Dedifferentiated amniotic fluid mesenchymal stem cell (primary cell): Measurements from ENCODE around the gene RNU7-1.

Experiments used
- DNase-seq: peaks from one replicate; pipeline ENCODE4 v3.0.0-alpha.2; 2016; ENCODE audit errors: extremely low spot score

RNU7-1 gene

DNA sequence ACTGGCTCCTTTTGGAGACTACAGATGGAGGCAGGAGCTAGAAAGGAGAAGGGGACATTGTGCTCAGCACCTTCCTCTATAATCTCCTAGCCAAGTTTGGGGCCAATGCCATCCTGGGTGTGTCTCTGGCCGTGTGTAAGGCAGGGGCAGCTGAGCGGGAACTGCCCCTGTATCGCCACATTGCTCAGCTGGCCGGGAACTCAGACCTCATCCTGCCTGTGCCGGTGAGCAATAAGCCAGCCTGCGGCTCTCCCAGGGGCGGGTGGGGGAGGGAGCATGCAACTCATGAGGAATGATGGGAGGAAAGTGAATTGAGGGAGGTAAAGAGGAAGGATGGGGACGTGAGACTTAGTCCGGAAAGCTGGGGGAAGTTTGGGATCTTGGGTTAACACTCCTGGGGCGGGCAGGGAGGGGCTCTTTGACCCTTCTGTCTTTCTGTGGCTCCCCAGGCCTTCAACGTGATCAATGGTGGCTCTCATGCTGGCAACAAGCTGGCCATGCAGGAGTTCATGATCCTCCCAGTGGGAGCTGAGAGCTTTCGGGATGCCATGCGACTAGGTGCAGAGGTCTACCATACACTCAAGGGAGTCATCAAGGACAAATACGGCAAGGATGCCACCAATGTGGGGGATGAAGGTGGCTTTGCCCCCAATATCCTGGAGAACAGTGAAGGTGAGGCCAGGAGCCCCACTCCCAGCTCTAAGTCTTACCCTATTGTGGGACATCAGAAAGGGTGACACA lies 26.0 kb upstream of the RNU7-1 start:
- no peak for DNase-seq

DNA sequence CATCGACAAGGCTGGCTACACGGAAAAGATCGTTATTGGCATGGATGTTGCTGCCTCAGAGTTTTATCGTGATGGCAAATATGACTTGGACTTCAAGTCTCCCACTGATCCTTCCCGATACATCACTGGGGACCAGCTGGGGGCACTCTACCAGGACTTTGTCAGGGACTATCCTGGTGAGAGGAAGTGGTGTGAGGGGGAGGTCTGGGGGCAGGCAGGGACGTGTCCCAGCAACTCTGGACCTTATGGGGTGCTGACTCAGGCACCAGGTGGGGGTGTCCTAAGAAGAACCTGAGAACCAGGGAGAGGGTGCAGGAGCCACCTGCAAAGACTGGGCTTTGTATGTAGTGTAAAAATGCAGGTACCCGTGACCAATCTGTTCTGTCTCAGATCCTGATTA lies 24.0 kb upstream of the RNU7-1 start:
- no peak for DNase-seq

DNA sequence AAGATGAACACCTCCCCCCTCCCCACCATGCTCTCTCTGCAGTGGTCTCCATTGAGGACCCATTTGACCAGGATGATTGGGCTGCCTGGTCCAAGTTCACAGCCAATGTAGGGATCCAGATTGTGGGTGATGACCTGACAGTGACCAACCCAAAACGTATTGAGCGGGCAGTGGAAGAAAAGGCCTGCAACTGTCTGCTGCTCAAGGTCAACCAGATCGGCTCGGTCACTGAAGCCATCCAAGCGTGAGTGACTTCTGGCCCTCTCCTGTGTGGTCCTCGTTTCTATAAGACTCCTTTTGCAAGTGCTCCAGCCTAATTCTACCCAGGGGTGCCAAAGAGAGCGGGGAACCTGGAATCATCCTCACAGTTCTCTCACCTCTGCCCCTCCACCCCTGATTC lies 22.1 kb upstream of the RNU7-1 start:
- no peak for DNase-seq

DNA sequence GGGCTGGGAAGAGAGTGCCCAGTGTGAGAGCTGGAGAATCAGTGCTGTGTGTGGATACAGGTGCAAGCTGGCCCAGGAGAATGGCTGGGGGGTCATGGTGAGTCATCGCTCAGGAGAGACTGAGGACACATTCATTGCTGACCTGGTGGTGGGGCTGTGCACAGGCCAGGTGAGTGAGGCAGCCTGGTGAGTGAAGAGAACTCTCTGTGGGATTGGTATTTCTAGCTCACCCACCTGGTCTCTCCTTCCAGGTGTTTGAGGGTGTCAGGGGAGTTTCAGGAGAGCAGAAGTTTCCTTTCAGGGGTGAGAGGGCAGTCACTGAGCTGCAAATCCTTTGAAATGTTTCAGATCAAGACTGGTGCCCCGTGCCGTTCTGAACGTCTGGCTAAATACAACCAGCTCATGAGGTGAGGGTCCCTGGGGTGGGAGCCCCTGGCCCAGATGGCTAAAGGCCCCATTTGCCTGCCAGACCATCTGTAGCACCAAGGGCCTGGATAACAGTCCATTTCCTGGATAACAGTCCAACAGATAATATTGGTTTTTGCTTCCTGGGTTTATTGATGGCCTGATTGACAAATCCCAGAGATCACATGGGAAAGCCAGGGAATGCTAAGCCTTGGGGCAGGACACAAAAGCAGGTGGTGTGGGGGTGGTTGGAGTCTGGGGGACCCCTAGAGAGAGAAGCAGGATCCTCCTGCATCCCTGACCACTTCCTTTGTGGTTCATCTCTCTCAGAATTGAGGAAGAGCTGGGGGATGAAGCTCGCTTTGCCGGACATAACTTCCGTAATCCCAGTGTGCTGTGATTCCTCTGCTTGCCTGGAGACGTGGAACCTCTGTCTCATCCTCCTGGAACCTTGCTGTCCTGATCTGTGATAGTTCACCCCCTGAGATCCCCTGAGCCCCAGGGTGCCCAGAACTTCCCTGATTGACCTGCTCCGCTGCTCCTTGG lies 21.3 kb upstream of the RNU7-1 start:
- no peak for DNase-seq

DNA sequence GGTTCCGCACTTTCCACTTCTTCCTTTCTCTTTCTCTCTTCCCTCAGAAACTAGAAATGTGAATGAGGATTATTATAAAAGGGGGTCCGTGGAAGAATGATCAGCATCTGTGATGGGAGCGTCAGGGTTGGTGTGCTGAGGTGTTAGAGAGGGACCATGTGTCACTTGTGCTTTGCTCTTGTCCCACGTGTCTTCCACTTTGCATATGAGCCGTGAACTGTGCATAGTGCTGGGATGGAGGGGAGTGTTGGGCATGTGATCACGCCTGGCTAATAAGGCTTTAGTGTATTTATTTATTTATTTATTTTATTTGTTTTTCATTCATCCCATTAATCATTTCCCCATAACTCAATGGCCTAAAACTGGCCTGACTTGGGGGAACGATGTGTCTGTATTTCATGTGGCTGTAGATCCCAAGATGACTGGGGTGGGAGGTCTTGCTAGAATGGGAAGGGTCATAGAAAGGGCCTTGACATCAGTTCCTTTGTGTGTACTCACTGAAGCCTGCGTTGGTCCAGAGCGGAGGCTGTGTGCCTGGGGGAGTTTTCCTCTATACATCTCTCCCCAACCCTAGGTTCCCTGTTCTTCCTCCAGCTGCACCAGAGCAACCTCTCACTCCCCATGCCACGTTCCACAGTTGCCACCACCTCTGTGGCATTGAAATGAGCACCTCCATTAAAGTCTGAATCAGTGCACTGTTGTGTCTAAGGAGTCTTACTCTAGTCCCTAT lies 20.4 kb upstream of the RNU7-1 start:
- no peak for DNase-seq

DNA sequence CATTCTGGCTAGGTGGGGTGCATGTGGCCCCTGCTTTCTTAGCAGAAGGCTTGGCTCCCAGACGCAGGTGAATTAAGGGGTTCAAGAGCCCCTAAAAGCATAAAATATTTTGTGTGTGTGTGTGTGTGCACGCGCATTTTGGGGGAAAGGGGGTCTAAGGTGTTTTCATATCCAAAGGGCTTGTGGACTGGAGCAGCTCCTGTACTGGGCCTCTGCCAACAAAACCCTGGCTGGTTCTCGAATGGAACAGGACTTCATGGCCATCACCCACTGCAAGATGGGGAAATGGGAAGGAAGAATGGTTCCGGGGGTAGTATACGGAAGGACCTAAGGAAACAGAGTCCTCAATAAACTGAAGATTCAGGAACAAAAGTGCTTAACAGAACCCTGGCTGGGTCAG lies 19.8 kb upstream of the RNU7-1 start:
- DNase-seq, result no peak

DNA sequence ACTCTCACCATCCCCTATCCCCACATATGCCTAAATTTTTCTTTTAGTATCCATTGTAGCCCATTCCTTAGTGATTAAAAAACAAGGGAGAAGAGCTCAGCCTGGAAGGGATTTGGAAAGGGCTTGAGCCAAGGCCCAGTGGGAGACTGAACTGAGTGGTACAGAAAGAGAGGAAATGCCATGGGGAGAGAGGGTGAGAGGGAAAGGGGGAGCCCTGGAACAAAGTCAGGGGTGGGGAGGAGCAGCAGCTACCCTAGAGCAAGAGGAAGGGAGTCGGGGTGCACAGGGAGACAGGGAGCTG lies 18.4 kb upstream of the RNU7-1 start:
- no peak for DNase-seq

DNA sequence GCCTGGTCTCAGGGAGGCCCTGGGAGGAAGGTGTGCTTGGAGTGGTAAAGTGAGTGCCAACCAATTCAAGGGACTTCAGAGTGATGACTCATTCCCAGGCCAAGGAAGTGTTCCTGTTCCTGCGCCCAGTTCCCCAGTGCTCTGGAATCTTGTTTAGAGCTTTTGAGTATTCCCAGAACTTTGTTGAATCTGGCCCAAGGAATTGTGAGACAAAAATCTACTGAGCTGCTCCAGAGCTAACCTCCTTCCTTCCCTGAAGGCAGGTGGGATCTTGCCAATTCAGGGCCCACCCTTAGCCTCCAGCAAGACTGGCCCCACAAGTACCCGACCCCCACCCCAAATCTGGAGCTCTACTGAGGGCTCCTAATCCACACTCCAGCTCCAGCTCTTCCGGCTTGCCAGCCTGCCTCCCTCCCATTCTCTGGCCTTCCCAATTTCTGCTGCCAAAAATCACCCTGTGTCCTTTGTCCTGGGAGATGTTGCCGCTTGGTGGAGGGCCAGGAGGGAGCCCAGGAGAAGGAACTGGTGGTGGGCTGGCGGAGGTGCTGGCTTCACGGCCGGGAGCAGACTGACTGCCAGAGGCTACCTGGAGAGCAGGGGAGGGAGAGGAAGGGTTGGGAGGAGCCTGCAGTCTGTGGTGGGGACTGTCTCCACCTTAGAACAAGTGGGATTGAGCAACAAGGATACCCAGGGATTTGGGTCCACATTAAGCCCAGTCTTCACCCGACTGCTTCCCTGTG lies 17.9 kb upstream of the RNU7-1 start:
- peak; percentile 81 for DNase-seq

DNA sequence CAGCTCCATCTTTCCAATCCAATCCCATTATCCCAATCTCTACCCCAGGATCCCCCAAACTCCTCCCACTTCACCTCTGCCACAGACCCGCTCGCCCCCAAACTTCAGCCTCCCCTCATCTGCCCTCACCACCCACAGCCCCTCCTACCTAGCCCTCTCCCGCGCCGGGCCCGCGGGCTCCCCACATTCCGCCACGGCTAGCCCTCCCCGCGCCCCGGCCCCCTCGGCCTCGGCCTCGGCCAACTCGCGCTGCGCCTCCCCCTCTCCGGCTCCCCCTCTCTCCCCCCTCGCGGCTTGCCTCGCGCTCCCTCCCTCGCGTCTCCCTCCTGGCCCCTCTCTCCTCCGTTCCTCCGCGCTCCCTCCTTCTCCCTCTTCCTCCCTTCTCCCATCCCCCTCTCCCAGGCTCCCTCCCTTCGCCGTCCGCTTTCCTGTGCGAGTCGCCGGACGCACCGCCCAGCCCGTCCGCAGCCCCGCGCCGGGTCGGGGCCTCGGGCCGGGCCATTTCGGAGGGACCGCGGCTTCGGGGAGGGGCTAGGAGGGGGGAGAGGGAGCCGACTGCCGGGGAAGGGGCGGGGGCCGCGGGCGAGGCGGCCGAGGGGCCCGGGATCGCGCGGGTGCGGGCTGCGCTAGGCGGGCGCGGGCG lies 16.1 kb upstream of the RNU7-1 start, which contains the start of gene ATN1:
Gene ATN1 (plus strand): TSS at position 581 of the 643 bp plus-strand sequence. CDS start 6,043 bp downstream, outside the sequence.
- peak; percentile 61 for DNase-seq

DNA sequence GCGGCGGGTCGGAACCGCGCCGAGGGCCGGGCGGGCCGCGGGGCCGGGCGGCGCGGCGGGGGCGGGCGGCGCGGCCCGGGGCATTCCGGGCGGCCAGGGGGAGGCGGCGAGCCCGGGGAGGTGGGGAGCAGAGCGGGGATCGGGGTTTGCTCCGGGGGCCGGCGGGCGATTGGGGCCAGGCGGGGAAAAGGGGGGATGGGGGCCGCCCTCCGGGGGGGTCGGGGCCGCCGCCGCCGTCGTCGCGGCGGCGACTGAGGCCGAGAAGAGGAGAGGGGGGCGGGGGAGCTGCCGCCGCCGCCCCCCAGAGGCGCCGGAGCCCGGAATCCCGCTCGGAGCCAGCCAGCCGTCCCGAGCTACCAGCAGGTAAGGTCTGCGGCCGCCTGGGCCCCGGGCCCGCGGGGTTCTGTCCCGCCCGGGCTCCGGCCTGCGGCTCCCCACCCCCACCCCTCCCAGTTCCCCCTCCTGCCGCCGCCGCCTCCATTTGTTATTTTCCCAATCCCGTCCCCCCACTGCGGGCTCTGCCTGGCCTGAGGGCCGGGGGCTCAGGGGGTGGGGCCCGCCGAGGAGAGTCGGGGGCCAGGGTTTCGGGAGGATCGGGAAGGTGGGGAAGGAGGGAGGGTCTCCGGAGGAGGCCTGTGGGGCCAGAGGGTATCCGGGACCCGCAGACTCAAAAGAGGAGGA lies 15.5 kb upstream of the RNU7-1 start:
- no peak for DNase-seq

DNA sequence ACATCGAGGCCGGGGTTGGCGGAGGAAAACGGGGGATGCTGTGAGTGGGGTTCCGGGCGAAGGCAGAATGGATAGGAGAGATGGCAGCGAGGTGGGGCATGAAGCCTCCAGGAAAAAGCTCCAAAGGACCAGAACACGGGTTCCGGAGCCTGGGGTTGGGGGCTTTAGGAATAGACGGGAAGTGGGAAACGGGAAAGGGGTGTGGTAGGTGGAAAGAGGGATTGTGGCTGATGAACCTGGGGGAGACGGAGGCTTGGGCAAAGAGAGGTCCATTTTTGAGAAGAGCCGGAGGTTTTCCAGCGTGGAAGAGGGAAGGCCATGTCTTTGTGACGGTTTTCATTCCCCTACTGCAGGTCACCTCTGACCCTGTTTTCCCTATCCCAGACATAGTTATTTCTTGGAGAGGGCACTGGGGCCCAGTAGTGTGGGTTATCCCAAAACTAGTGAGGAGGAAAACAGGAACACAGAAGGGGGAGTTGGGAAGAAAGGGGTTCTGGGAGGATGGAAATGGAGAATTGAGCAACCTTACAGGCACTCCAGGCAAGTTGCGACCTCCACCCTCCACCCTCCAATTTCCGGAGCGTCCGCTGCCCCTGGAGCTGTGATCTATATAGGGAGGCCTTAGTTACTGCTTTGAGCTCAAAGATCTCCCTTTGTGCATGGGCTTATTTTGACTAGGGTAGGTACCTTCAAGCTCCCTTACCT lies 14.8 kb upstream of the RNU7-1 start:
- no peak for DNase-seq

DNA sequence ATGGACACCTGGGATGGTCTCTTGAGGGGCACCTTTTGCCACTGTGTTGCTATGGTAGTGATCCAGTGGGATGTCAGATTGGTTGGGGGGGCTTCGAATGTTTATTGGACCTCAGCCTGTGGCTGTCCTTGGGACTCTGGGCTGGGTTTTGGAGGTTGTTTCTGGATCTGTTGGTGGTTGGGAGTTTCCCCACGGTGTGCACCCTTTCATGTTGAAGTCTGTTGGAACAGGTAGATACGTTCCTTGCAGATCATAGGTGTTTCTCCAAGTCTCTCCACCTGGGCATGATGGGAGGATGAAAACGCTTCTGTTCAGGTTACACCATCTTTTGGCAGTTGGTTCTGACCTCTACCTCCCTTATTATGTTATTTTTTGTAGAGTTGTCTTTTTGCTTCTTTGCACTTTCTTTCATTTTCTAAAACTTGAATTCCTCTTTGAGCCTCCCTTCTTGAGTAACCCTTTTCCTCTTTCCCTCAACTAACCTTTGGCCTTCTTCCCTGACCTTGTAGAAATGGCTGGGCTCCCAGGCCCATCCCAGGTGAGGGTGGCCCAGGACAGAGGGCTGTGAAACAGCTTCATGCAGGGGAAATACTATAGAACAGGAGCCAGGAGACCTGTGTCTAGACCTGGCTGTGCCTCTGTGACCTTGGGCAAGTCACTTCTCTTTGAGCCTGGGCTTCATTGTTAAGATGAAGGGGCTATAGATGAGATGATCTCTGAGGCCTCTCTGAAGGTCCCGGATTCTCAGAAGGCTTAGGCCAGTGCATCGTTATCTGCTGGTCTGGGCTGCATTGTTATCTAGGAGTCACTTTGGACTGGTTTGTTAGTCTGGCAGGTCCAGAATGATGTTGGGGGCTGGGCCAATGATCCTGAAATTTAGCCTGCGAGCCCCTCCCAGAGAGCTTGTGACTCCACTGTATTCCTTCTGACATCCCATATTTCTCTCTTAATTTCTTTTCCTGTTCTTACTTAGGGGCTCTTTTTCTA lies 13.9 kb upstream of the RNU7-1 start:
- DNase-seq, result no peak

DNA sequence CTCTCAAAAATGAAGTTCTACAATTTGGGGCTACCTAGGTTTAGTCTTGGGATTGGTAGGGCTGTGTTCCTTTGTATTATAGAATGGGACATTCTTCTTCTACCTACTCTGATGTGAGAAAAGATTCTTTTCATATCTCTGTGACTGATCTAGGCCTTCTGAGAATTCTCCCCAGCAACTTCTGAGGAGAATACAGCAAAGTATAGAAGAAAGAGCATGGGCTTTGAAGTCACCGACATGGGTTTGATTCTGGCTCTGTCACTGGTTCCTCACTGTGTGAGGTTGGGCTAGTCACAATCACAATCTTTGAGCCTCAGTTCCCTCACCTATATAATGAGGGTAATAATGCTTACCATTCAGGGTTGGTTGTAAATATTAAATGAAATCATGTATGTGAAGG lies 10.8 kb upstream of the RNU7-1 start:
- DNase-seq, result no peak

DNA sequence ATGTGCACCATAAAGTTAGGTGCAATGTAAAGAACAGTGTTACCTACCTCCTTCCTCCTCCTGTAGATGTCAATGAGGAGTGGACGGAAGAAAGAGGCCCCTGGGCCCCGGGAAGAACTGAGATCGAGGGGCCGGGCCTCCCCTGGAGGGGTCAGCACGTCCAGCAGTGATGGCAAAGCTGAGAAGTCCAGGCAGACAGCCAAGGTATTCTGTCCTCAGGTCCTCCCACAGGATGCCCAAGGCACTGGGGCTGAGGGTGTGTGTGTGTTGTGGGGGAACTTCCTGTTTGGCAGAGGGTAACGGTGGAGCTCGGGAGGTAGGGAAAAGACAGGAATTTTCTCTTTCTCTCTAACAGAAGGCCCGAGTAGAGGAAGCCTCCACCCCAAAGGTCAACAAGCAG lies 9.5 kb upstream of the RNU7-1 start:
- no peak for DNase-seq

DNA sequence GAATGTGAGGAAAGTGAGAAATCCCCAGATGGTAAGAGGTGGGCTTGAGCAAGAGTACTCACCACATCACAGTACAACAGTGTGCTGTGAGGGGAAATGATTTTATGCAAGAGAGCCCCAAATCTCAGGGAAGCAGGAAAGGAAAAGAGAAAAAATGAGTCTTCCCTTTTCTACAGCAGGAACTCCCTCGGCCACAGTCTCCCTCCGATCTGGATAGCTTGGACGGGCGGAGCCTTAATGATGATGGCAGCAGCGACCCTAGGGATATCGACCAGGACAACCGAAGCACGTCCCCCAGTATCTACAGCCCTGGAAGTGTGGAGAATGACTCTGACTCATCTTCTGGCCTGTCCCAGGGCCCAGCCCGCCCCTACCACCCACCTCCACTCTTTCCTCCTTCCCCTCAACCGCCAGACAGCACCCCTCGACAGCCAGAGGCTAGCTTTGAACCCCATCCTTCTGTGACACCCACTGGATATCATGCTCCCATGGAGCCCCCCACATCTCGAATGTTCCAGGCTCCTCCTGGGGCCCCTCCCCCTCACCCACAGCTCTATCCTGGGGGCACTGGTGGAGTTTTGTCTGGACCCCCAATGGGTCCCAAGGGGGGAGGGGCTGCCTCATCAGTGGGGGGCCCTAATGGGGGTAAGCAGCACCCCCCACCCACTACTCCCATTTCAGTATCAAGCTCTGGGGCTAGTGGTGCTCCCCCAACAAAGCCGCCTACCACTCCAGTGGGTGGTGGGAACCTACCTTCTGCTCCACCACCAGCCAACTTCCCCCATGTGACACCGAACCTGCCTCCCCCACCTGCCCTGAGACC lies 8.0 kb upstream of the RNU7-1 start:
- no peak for DNase-seq

DNA sequence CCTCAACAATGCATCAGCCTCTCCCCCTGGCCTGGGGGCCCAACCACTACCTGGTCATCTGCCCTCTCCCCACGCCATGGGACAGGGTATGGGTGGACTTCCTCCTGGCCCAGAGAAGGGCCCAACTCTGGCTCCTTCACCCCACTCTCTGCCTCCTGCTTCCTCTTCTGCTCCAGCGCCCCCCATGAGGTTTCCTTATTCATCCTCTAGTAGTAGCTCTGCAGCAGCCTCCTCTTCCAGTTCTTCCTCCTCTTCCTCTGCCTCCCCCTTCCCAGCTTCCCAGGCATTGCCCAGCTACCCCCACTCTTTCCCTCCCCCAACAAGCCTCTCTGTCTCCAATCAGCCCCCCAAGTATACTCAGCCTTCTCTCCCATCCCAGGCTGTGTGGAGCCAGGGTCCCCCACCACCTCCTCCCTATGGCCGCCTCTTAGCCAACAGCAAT lies 7.4 kb upstream of the RNU7-1 start:
- no peak for DNase-seq

DNA sequence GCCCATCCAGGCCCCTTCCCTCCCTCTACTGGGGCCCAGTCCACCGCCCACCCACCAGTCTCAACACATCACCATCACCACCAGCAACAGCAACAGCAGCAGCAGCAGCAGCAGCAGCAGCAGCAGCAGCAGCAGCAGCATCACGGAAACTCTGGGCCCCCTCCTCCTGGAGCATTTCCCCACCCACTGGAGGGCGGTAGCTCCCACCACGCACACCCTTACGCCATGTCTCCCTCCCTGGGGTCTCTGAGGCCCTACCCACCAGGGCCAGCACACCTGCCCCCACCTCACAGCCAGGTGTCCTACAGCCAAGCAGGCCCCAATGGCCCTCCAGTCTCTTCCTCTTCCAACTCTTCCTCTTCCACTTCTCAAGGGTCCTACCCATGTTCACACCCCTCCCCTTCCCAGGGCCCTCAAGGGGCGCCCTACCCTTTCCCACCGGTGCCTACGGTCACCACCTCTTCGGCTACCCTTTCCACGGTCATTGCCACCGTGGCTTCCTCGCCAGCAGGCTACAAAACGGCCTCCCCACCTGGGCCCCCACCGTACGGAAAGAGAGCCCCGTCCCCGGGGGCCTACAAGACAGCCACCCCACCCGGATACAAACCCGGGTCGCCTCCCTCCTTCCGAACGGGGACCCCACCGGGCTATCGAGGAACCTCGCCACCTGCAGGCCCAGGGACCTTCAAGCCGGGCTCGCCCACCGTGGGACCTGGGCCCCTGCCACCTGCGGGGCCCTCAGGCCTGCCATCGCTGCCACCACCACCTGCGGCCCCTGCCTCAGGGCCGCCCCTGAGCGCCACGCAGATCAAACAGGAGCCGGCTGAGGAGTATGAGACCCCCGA lies 6.8 kb upstream of the RNU7-1 start:
- DNase-seq, result no peak
